H9 (cell line): ENCODE measurements around the gene COPG1. TPM values are rescaled to one million over a fixed set of nuclear protein-coding genes. Genes with fewer than 3 reads are reported as not detected.

Experiments used
- DNase-seq: peaks from one replicate; pipeline ENCODE4 v3.0.0-alpha.2; 2017
- H2AFZ ChIP-seq: one replicate; pipeline ENCODE4 v1.6.1; 2013; ENCODE audit warnings: mild to moderate bottlenecking, low read length, control low read depth, moderate library complexity
- H2AK5ac ChIP-seq: 2 replicates; pipeline ENCODE4 v1.6.1; 2013; ENCODE audit warnings: low read length, control low read depth, mixed read lengths; ENCODE audit not compliant: insufficient read length
- H2BK120ac ChIP-seq: one replicate; pipeline ENCODE4 v1.6.1; 2013; ENCODE audit warnings: low read depth, mild to moderate bottlenecking, low read length, control low read depth, inconsistent platforms; ENCODE audit not compliant: poor library complexity, severe bottlenecking
- H2BK12ac ChIP-seq: 2 replicates; pipeline ENCODE4 v1.6.1; 2013; ENCODE audit warnings: low read length, control low read depth, mixed read lengths, low read depth; ENCODE audit not compliant: insufficient read length
- H2BK15ac ChIP-seq: 2 replicates; pipeline ENCODE4 v1.6.1; 2013; ENCODE audit warnings: low read depth, low read length, control low read depth
- H2BK20ac ChIP-seq: one replicate; pipeline ENCODE4 v1.6.1; 2013; ENCODE audit warnings: low read depth, mild to moderate bottlenecking, low read length, control low read depth, inconsistent platforms; ENCODE audit not compliant: poor library complexity, severe bottlenecking
- H2BK5ac ChIP-seq: 2 replicates; pipeline ENCODE4 v1.6.1; 2013; ENCODE audit warnings: low read length, control low read depth, mixed read lengths; ENCODE audit not compliant: insufficient read length
- H3K14ac ChIP-seq: 2 replicates; pipeline ENCODE4 v1.6.1; 2013; ENCODE audit warnings: low read length, control low read depth; ENCODE audit not compliant: insufficient read depth
- H3K18ac ChIP-seq: 2 replicates; pipeline ENCODE4 v1.6.1; 2013; ENCODE audit warnings: low read depth, mild to moderate bottlenecking, mixed read lengths, low read length, control low read depth; ENCODE audit not compliant: insufficient read length
- H3K23ac ChIP-seq: 2 replicates; pipeline ENCODE4 v1.6.1; 2013; ENCODE audit warnings: low read length, control low read depth, mixed read lengths, low read depth; ENCODE audit not compliant: insufficient read length
- H3K23me2 ChIP-seq: 2 replicates; pipeline ENCODE4 v1.6.1; 2013; ENCODE audit warnings: low read depth, mild to moderate bottlenecking, mixed read lengths, low read length, control low read depth; ENCODE audit not compliant: insufficient read length, poor library complexity, severe bottlenecking
- H3K27ac ChIP-seq: 2 replicates; pipeline ENCODE4 v1.5.1; 2013; ENCODE audit warnings: low read length, control low read depth, mixed read lengths, low read depth; ENCODE audit not compliant: insufficient read length
- H3K27me3 ChIP-seq: 2 replicates; pipeline ENCODE4 v1.6.1; 2013; ENCODE audit warnings: low read length, control low read depth, inconsistent platforms; ENCODE audit not compliant: insufficient read depth
- H3K4ac ChIP-seq: 2 replicates; pipeline ENCODE4 v1.6.1; 2013; ENCODE audit warnings: low read depth, mild to moderate bottlenecking, control low read depth, inconsistent platforms, low read length, moderate library complexity
- H3K4me1 ChIP-seq: 2 replicates; pipeline ENCODE4 v1.6.1; 2013; ENCODE audit warnings: low read length, control low read depth, inconsistent platforms; ENCODE audit not compliant: insufficient read depth
- H3K4me2 ChIP-seq: 2 replicates; pipeline ENCODE4 v1.6.1; 2013; ENCODE audit warnings: low read length, control low read depth, mixed read lengths; ENCODE audit not compliant: insufficient read length, insufficient read depth
- H3K56ac ChIP-seq: 2 replicates; pipeline ENCODE4 v1.6.1; 2013; ENCODE audit warnings: low read depth, mild to moderate bottlenecking, mixed read lengths, low read length, control low read depth; ENCODE audit not compliant: insufficient read length
- H3K79me1 ChIP-seq: 2 replicates; pipeline ENCODE4 v1.6.1; 2013; ENCODE audit warnings: low read depth, mild to moderate bottlenecking, moderate library complexity, low read length, control low read depth, inconsistent platforms; ENCODE audit not compliant: insufficient read depth, poor library complexity, severe bottlenecking
- H3K79me2 ChIP-seq: 2 replicates; pipeline ENCODE4 v1.6.1; 2013; ENCODE audit warnings: low read length, control low read depth, inconsistent platforms; ENCODE audit not compliant: insufficient read depth
- H3K9ac ChIP-seq: 2 replicates; pipeline ENCODE4 v1.6.1; 2013; ENCODE audit warnings: low read length, control low read depth, mixed read lengths; ENCODE audit not compliant: insufficient read length; ENCODE audit errors: extremely low read depth
- H3K9me3 ChIP-seq: one replicate; pipeline ENCODE4 v1.6.1; 2013; ENCODE audit warnings: low read depth, low read length, inconsistent platforms; ENCODE audit not compliant: control insufficient read depth
- H3T11ph ChIP-seq: one replicate; pipeline ENCODE4 v1.6.1; 2013; ENCODE audit warnings: mild to moderate bottlenecking, low read length, control low read depth, inconsistent platforms
- H4K20me1 ChIP-seq: one replicate; pipeline ENCODE4 v1.6.1; 2013; ENCODE audit not compliant: control insufficient read depth, insufficient read length, insufficient read depth
- H4K5ac ChIP-seq: 2 replicates; pipeline ENCODE4 v1.6.1; 2013; ENCODE audit warnings: low read depth, mild to moderate bottlenecking, mixed read lengths, low read length, control low read depth; ENCODE audit not compliant: insufficient read length
- H4K8ac ChIP-seq: replicated peaks from 2 replicates; pipeline ENCODE4 v1.6.1; 2013; ENCODE audit warnings: low read length, control low read depth, mixed read lengths, low read depth; ENCODE audit not compliant: insufficient read length
- H4K91ac ChIP-seq: 2 replicates; pipeline ENCODE4 v1.6.1; 2013; ENCODE audit warnings: low read depth, mild to moderate bottlenecking, moderate library complexity, mixed read lengths, low read length, control low read depth; ENCODE audit not compliant: insufficient read length
- H3K27ac Mint-ChIP-seq, 3 experiments: 2 replicates in 2 of 3; 3 replicates in 1 of 3; pipeline ENCODE4 v1.8.0; 2020 to 2021; ENCODE audit warnings: mixed read lengths in 3 of 3, mild to moderate bottlenecking in 1 of 3, moderate library complexity in 1 of 3
- H3K27me3 Mint-ChIP-seq: 2 replicates; pipeline ENCODE4 v1.8.0; 2021; ENCODE audit warnings: low read depth, mild to moderate bottlenecking, moderate library complexity, mixed read lengths
- H3K36me3 Mint-ChIP-seq, 3 experiments: 2 replicates in 2 of 3; 3 replicates in 1 of 3; pipeline ENCODE4 v1.8.0; 2020 to 2021; ENCODE audit warnings: low read depth in 3 of 3, mixed read lengths in 3 of 3; ENCODE audit not compliant: insufficient read depth in 1 of 3
- H3K4me1 Mint-ChIP-seq, 2 experiments: 2 replicates each; pipeline ENCODE4 v1.8.0; 2020; ENCODE audit warnings: mixed read lengths in 2 of 2
- H3K4me3 Mint-ChIP-seq, 2 experiments: 2 replicates in 1 of 2; 3 replicates in 1 of 2; pipeline ENCODE4 v1.8.0; 2020 to 2021; ENCODE audit warnings: mild to moderate bottlenecking in 2 of 2, mixed read lengths in 2 of 2, moderate library complexity in 1 of 2
- H3K9me3 Mint-ChIP-seq, 2 experiments: 2 replicates in 1 of 2; 3 replicates in 1 of 2; pipeline ENCODE4 v1.8.0; 2020; ENCODE audit warnings: mild to moderate bottlenecking in 2 of 2, mixed read lengths in 2 of 2, moderate library complexity in 1 of 2
- CTCF ChIP-seq: fragments of 200-600 bp; sonication (generic); conservative IDR thresholded peaks from 3 replicates; pipeline ENCODE4 v1.8.0; 2021; ENCODE audit warnings: antibody characterized with exemption, mild to moderate bottlenecking
- WGBS: extraction: QIAGEN DNeasy Blood & Tissue Kit; methylation state at CpG from one replicate; pipeline ENCODE4 v1.1.7; 2013; ENCODE audit warnings: missing lambda C conversion rate, low lambda C conversion rate, mixed read lengths; ENCODE audit not compliant: insufficient read length; ENCODE audit errors: extremely low coverage; 5-methylcytosine and 5-hydroxymethylcytosine counted together
- total RNA-seq: library from RNA; stranded (reverse); gene quantifications from 2 replicates; pipeline ENCODE4 v1.2.1, GENCODE V29; 2021

Gene COPG1
- total RNA-seq, 1 experiment from 2014 or later: 147 TPM

DNA sequence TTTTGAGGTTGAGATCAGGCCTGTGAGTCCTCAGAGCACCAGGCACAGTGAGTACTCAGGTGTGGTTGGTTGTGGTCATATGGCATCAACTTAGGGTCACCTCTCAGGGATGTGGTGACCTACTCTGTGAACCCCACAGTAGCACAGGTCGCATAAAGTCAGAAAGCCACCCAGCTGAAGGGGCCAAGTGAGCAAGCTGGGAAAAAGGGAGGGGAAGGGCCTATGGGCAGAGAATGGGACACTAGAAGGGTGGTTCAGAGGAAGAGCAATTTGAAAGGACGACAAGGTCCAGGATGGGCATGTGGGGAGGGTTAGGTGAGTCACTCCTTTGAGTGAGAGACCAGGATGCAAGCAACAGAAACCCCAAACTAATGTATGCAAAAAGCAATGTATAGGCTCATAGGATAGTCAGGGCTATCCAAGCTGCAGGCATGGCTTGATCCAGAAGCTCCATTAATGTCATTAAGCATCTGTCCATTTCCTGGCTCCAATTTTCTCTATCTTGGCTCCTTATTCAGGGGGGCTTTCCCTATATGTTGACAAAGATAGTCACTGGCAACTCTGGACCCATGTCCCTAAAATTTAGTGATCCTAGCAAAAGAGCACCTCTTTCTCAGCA lies 62.7 kb downstream of the COPG1 start:
- Histone ChIP-seq H3K79me1 (no peaks in the 10 kb centered on the region), H2AFZ (no peak overlapping the region), H3K14ac (no peak overlapping the region), H3K4me2 (no peak overlapping the region), H3K9me3 (no peaks in the 10 kb centered on the region), H3K23ac (no peak overlapping the region), H2BK120ac (no peak overlapping the region), H2BK15ac (no peak overlapping the region), H3K4me1 (no peaks in the 10 kb centered on the region), H4K5ac (no peak overlapping the region), H3K27me3 (no peaks in the 10 kb centered on the region), H3K56ac (no peak overlapping the region), H2BK20ac (no peak overlapping the region), H4K20me1 (no peaks in the 10 kb centered on the region), H3T11ph (no peak overlapping the region), H2BK5ac (no peak overlapping the region), H3K23me2 (peaks cover 4% of the 10 kb centered on the region), H4K91ac (no peak overlapping the region), H2BK12ac (no peak overlapping the region), H3K18ac (no peak overlapping the region), H3K79me2 (no peaks in the 10 kb centered on the region), H3K4ac (no peak overlapping the region), H4K8ac (no peak overlapping the region), H2AK5ac (no peak overlapping the region), H3K27ac (no peak overlapping the region), H3K9ac (no peak overlapping the region)
- Mint-ChIP-seq H3K4me1 (peaks cover 10 to 18% of the 10 kb centered on the region in 2 experiments), H3K27me3 (peaks cover 3% of the 10 kb centered on the region; the same call in 1 of the 2 replicates), H3K27ac (peak overlapping the region in 2 of 3 experiments; percentile 24 to 80; a peak in 3 of 7 replicates), H3K36me3 (no peaks in the 10 kb centered on the region; a peak in 1 of 7 replicates), H3K9me3 (no peaks in the 10 kb centered on the region; a peak in 2 of 5 replicates), H3K4me3 (no peak overlapping the region)
- WGBS: no CpG with 5 or more reads among the region's 2 CpGs
- DNase-seq: no peak
- TF ChIP-seq CTCF: no peak
